HG03135 (cell line): Measurements from ENCODE around the gene TMEM212.
"Not testable (repeated sequence)": the region's sequence is repeated elsewhere in the genome, so short reads cannot be mapped to it uniquely, and the experiment has no call there.

Source experiments
- ATAC-seq: cut with Tn5 transposase; IDR thresholded peaks from one replicate; pipeline ENCODE4 v1.9.1; 2021; ENCODE audit warnings: mild to moderate bottlenecking, moderate library complexity; ENCODE audit not compliant: unreplicated experiment

TMEM212 gene

DNA sequence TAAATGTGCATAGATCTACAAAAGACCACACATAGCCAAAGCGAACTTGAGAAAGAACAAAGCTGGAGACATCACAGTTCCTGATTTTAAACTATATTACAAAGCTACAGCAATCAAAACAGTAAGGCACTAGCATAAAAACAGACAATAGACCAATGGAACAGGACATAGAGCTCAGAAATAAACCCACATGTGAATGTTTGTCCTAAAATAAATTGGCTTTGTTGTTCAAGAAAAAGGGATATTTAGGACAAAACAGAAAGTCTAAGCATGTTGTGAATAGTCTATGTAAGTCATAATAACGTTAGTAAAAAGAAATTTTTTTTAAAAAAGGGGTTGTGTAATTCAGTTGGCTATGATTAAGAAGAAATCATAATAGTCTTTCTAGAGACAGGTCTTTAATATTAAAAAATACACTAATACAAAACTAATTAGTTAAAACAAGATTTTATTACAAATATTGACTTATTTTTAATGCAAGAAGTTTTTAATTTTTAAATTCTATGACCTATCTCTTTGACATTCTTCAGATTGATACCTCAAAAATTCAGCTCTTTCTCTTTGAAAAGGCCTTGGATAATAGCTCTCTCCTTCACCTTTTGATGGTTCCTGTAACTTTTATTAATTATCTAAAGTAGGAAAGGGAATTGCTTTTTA lies 11.6 kb downstream of the TMEM212 start:
- no peak for ATAC-seq

DNA sequence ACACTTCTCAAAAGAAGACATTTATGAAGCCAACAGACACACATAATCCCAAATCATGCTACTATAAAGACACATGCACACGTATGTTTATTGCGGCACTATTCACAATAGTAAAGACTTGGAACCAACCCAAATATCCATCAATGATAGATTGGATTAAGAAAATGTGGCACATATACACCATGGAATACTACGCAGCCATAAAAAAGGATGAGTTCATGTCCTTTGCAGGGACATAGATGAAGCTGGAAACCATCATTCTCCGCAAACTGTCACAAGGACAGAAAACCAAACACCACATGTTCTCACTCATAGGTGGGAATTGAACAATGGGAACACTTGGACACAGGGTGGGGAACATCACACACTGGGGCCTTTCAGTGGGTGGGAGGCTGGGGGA lies 15.6 kb downstream of the TMEM212 start:
- not testable (repeated sequence) for ATAC-seq

- no peak for ATAC-seq
Observed at GRCh38 chr3:171860830-171861535, 17.8 kb downstream of the TMEM212 start.

DNA sequence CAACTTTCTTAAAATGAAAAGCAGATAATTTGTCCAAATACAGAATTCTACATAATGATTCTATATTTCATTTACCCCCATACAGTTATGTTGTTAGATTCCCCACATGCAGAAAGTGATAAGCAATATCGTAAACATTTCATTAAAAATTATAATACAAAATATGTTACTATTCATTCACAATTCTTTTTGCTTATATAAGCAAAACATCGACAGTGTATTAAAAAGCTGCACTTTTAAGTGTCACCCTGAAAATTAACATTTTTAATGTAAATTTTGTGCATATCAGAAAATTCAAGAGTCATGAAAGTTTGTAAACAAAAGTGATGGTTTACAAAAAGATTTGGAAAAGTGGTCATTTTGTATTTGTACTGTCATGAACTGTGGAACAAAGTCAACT lies 19.2 kb downstream of the TMEM212 start:
- no peak for ATAC-seq

DNA sequence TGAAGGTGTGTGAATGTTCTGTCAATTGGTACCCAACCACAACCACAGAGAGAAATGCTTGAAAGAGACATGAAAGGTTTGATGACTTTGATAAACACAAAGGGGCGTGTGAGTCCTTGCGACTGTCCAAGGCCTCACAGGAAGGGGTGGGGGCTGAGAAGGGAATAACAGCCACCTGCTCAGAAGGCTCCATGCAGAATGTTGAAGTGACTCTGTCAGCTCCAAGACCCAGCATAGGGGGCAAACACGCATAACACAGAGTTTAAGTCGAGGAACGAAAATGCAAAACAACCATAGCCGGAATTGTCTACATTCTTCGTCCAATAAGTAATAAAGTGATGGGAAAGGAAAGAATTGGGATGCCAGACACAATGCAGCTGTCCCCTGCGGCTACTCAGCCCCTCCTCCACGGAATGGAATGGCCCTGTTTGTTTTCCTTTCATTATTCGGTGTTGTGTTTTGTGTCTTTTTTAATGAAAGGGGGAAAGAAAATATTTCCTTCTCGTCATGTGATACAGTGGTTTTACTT lies 19.9 kb downstream of the TMEM212 start:
- ATAC-seq = no peak

GRCh38 chr3:171863920-171864319 lies 20.8 kb downstream of the TMEM212 start:
- no peak for ATAC-seq

GRCh38 chr3:171865191-171865865 lies 22.2 kb downstream of the TMEM212 start:
- no peak for ATAC-seq

GRCh38 chr3:171867981-171868380 lies 24.8 kb downstream of the TMEM212 start:
- no peak for ATAC-seq

- ATAC-seq = no peak
Observed at GRCh38 chr3:171871392-171872274, 28.5 kb downstream of the TMEM212 start.

DNA sequence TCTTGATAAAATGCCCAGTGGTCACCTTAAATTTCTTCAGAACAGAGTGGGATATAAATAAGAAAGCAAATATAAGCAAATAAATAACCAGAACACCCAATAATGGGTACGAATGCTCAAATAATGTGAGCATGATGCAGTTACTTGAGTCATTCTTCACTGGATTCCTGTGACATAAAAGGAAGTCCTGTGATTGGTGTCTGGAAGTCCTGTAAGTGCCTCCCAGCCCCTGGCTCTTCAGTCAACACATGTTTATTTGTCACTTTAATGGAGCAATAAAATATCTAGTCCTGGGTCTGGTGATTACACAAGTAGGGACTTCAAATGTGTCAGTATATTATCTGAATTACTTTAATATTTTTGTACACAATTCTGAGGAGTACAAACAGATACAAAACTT lies 30.4 kb downstream of the TMEM212 start:
- ATAC-seq = no peak

- no peak for ATAC-seq
Observed at GRCh38 chr3:171874251-171874681, 31.1 kb downstream of the TMEM212 start.

GRCh38 chr3:171874879-171875278 lies 31.7 kb downstream of the TMEM212 start:
- no peak for ATAC-seq

- no peak for ATAC-seq
Observed at GRCh38 chr3:171875923-171876412, 32.8 kb downstream of the TMEM212 start.

GRCh38 chr3:171876680-171877147 lies 33.6 kb downstream of the TMEM212 start:
- ATAC-seq = no peak

DNA sequence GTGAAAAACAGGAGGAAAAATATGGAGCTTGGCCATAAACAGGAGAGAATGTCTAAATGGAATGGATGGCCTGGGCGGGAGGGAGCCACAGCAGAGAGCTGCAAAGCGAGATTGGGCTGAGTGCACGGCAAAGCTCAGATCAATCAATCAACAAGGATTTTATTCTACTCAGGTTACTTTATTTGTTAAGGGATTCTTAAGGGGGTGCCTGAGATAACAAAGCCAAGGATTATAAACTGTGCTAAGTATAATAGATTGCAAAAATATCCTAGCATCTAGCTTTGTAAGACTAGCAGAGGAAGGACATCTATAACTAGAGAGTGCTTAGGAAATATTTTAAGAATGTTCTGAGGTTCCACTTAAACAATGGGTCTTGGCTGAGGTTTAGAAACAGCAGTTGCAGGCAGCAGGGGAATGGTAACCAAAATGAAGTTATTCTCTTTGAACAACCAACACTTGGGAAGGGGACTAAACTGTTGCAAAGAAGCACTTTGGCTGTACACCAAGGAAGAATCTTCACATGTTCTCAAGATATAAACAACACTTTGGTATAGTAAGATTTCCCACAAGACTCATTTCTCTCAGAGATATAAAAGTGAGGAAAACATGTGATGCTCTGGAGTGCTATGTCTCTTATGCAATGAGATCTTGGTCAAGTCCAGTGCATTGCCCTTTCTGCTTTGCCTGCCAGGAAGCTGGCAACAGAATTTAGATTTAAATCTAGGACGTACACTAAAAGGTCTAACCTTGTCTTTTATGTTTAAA lies 35.5 kb downstream of the TMEM212 start:
- ATAC-seq = no peak

DNA sequence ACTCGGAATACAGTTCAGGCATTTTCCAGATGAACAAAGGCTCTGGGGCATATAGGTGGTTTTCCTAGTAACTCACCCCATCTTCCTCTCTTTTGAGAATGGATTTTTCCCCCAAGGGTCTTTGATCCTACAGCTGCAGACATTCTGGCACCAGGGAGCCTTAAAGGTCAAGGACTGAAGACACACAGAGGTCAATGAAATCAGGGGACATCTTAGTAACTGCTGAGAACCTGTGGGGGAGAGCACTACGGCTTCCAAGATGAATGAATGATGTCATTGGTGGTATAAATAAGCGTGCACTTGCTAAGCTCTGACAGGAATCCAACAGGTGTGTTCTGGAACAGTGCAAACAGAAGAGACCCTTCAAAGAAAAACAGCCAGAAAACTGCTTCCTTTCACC lies 36.3 kb downstream of the TMEM212 start:
- ATAC-seq = no peak

GRCh38 chr3:171880101-171880870 lies 37.1 kb downstream of the TMEM212 start:
- ATAC-seq = no peak

DNA sequence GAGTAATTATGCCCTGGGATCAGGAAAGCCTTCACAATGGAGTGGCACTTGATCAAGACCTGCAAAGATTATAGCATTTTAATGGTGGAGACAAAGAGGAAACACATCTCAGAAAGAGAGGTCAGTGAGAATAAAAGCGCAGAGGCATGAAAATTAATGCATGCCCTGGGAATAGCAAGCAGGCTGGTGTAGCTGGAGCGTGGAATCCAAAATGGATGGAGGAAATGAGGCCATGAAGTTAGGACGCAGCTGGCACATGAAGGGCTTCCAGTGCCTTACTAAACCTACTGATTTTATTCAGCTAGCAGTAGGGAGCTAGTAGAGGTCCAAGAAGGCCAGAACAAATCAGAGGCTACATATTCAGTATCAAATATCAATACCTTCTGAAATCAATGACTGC lies 38.1 kb downstream of the TMEM212 start:
- no peak for ATAC-seq
